K562 (cell line): Measurements from ENCODE around the gene IQCN. TPM values are rescaled to one million over a fixed set of nuclear protein-coding genes. Genes with fewer than 3 reads are reported as not detected.

Source experiments
- ETS2 ChIP-seq: IDR thresholded peaks from 2 replicates; pipeline ENCODE4 v1.6.1; 2016; ENCODE audit warnings: borderline replicate concordance, missing genetic modification characterization, mild to moderate bottlenecking, moderate library complexity, missing compliant biosample characterization; ENCODE audit not compliant: poor library complexity, severe bottlenecking
- MCM7 ChIP-seq, 2 experiments: fragments of 450-650 bp; IDR thresholded peaks; 2 replicates each; pipeline ENCODE4 v1.6.1; 2016 to 2018
- MEF2D ChIP-seq: conservative IDR thresholded peaks from 2 replicates; pipeline ENCODE4 v1.6.1; 2016; ENCODE audit warnings: low read depth, missing genetic modification characterization, missing compliant biosample characterization
- ZNF175 ChIP-seq: fragments of 200-800 bp; sonication (Bioruptor generic); IDR thresholded peaks from 2 replicates; pipeline ENCODE4 v1.6.1; 2016; ENCODE audit warnings: low read depth, mild to moderate bottlenecking, missing genetic modification characterization, missing compliant biosample characterization
- polyA plus RNA-seq, 8 experiments: library from polyadenylated mRNA; depleted of rRNA in 4 of 8; stranded (reverse) in 5 of 8; unstranded in 3 of 8; fragments of >200 nt; fragmentation: Nextera tagmentation in 2 of 8; fragmentation: Illumina TruSeq in 1 of 8; extraction: Ambion mirVana in 2 of 8; extraction: Trizol in 1 of 8; gene quantifications; 2 replicates each; pipeline versions ENCODE4 v1.2.1 to v1.2.3, GENCODE V29; 2011 to 2014; ENCODE audit warnings: inconsistent platforms in 1 of 8, missing spikeins in 1 of 8
- total RNA-seq, 7 experiments: library from RNA; depleted of rRNA in 6 of 7; stranded (reverse); fragments of >200 nt in 6 of 7; fragmentation: Illumina TruSeq in 2 of 7; extraction: Trizol in 2 of 7; gene quantifications; 2 replicates each; pipeline versions ENCODE4 v1.2.1 to v1.2.3, GENCODE V29; 2011 to 2021; ENCODE audit warnings: low replicate concordance in 1 of 7
- TF ChIP-seq, protein P1 (sequence below): sonication (generic); formaldehyde crosslinking; IDR thresholded peaks from 2 replicates; pipeline ENCODE4 v1.8.1; 2023; ENCODE audit warnings: mild to moderate bottlenecking, missing genetic modification reagents
- TF ChIP-seq, protein P2 (sequence below), 3 experiments: IDR thresholded peaks in 2 of 3; conservative IDR thresholded peaks in 1 of 3; 2 replicates each; pipeline ENCODE4 v1.5.1; 2011 to 2012; ENCODE audit warnings: low read length in 3 of 3, mild to moderate bottlenecking in 3 of 3, control low read depth in 2 of 3, improper control_type of control experiment in 1 of 3, inconsistent platforms in 1 of 3, low read depth in 1 of 3, mixed read lengths in 1 of 3, moderate library complexity in 1 of 3; ENCODE audit not compliant: insufficient read depth in 2 of 3
- TF ChIP-seq, protein P3 (sequence below): sonication (generic); formaldehyde crosslinking; IDR thresholded peaks from 2 replicates; pipeline ENCODE4 v1.9.0; 2022; ENCODE audit warnings: mild to moderate bottlenecking, missing genetic modification reagents
- TF ChIP-seq, protein P4 (sequence below): fragments of 150-350 bp; IDR thresholded peaks from 2 replicates; pipeline ENCODE4 v1.6.1; 2014; ENCODE audit warnings: low read depth, mild to moderate bottlenecking, low read length, borderline replicate concordance

IQCN gene
- total and polyA plus RNA-seq, 9 of the 15 experiments (the other 6 are each of a cell fraction or from before 2014, with no cell fraction given) = 0.01 to 0.07 (median 0.04) TPM; not detected in 3

DNA sequence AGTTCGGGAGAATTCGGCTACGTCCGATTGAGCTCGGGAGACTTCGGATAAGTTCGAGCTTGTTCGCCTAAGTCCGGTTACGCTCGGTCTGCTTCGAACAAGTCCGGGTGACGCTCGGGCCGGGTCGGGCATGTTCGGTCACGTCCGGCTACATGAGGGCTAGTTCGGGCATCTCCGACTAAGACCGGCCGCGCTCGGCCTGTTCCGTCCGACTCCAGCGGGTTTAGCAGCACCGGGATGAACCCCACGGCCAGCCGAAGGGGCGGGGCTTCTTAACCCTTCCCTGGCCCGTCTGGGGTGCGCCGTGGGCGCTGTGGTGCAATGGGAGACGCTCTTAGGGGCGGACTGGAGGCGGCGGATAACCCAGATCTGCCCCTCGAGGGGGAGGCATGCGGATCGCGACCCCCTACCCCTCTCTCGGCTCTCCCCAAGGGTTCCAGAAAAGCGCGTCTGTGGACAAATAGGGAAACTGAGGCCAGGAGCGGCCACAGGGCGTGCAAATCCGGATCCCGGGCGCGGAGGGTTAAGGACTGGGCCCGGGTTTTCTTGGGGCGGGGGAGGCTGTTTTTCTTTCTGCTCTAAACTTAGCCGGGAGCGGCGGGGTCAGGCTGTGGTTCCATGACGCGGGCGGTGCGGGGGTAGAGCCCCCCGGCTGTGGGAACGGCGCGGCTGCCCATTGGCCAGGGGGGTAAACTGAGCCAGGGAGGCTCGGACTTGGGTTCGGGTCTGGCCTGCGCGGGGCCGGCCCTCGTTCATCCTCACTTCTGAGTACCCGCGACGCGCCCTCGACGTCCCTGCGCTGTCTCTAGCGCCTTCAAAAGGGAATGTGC lies 49.5 kb downstream of the IQCN start (continued):
- TF ChIP-seq, protein P1, sequence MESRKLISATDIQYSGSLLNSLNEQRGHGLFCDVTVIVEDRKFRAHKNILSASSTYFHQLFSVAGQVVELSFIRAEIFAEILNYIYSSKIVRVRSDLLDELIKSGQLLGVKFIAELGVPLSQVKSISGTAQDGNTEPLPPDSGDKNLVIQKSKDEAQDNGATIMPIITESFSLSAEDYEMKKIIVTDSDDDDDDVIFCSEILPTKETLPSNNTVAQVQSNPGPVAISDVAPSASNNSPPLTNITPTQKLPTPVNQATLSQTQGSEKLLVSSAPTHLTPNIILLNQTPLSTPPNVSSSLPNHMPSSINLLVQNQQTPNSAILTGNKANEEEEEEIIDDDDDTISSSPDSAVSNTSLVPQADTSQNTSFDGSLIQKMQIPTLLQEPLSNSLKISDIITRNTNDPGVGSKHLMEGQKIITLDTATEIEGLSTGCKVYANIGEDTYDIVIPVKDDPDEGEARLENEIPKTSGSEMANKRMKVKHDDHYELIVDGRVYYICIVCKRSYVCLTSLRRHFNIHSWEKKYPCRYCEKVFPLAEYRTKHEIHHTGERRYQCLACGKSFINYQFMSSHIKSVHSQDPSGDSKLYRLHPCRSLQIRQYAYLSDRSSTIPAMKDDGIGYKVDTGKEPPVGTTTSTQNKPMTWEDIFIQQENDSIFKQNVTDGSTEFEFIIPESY = peak; percentile 96
- TF ChIP-seq ETS2 = no peak
- TF ChIP-seq, protein P2, sequence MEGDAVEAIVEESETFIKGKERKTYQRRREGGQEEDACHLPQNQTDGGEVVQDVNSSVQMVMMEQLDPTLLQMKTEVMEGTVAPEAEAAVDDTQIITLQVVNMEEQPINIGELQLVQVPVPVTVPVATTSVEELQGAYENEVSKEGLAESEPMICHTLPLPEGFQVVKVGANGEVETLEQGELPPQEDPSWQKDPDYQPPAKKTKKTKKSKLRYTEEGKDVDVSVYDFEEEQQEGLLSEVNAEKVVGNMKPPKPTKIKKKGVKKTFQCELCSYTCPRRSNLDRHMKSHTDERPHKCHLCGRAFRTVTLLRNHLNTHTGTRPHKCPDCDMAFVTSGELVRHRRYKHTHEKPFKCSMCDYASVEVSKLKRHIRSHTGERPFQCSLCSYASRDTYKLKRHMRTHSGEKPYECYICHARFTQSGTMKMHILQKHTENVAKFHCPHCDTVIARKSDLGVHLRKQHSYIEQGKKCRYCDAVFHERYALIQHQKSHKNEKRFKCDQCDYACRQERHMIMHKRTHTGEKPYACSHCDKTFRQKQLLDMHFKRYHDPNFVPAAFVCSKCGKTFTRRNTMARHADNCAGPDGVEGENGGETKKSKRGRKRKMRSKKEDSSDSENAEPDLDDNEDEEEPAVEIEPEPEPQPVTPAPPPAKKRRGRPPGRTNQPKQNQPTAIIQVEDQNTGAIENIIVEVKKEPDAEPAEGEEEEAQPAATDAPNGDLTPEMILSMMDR (IDR thresholded peaks at IDR 0.05 in 2 of 3, conservative IDR thresholded peaks at IDR 0.05 in 1 of 3; ENCODE audit: insufficient read depth in 2 of 3, low read depth in 1 of 3, low read length in 3 of 3) = no peak
- TF ChIP-seq, protein P3, sequence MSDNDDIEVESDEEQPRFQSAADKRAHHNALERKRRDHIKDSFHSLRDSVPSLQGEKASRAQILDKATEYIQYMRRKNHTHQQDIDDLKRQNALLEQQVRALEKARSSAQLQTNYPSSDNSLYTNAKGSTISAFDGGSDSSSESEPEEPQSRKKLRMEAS = 0 out of 2 replicates have a peak, but pooled peaks have one; percentile 24
- peak; percentile 61; the same call in 1 of the 2 replicates for TF ChIP-seq MEF2D (tag)
- TF ChIP-seq, protein P4, sequence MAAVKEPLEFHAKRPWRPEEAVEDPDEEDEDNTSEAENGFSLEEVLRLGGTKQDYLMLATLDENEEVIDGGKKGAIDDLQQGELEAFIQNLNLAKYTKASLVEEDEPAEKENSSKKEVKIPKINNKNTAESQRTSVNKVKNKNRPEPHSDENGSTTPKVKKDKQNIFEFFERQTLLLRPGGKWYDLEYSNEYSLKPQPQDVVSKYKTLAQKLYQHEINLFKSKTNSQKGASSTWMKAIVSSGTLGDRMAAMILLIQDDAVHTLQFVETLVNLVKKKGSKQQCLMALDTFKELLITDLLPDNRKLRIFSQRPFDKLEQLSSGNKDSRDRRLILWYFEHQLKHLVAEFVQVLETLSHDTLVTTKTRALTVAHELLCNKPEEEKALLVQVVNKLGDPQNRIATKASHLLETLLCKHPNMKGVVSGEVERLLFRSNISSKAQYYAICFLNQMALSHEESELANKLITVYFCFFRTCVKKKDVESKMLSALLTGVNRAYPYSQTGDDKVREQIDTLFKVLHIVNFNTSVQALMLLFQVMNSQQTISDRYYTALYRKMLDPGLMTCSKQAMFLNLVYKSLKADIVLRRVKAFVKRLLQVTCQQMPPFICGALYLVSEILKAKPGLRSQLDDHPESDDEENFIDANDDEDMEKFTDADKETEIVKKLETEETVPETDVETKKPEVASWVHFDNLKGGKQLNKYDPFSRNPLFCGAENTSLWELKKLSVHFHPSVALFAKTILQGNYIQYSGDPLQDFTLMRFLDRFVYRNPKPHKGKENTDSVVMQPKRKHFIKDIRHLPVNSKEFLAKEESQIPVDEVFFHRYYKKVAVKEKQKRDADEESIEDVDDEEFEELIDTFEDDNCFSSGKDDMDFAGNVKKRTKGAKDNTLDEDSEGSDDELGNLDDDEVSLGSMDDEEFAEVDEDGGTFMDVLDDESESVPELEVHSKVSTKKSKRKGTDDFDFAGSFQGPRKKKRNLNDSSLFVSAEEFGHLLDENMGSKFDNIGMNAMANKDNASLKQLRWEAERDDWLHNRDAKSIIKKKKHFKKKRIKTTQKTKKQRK = no peak
- no peak for TF ChIP-seq ZNF175 (CRISPR knock-in tag)
- TF ChIP-seq MCM7 (IDR thresholded peaks at IDR 0.05) = no peak
